ENCODE data around the gene C18orf63. TPM values are rescaled to one million over a fixed set of nuclear protein-coding genes. Genes with fewer than 3 reads are reported as not detected.
A peak's percentile ranks its signal among the peaks of the same experiment; 100 is the strongest.

C18orf63 gene
- total and polyA plus RNA-seq, 4 donors = not detected

GRCh38 chr18:74346206-74346605 lies 30.6 kb downstream of the C18orf63 start (continued):
- TF ChIP-seq, protein P1, sequence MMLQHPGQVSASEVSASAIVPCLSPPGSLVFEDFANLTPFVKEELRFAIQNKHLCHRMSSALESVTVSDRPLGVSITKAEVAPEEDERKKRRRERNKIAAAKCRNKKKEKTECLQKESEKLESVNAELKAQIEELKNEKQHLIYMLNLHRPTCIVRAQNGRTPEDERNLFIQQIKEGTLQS (IDR thresholded peaks at IDR 0.05) = no peak

DNA sequence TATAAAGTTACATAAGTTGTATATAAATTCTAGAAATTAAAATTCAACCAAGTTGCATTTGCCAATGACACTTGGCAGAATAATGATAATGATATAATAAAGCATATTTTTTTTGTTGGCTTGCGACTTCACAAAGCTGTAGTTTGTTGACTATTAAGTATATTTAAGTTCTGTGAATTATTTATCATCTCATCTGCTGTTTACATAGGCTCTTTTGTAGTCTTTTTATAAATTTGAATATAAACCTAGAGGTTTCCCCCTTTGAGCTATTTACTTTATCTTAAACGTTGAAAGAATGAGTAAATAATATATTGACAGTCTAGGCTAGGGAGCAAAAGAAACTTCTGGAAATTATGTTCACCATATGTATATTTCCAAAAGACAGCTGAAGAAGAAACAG lies 32.9 kb downstream of the C18orf63 start:
- Histone ChIP-seq H3K9ac (ENCODE audit: low read depth in 1 of 2, low read length in 2 of 2) (no peak overlapping the region), H3K36me3 (ENCODE audit: control insufficient read depth in 4 of 4, insufficient read depth in 3 of 4, low read depth in 1 of 4, low read length in 3 of 4) (no peaks in the 10 kb centered on the region), H3K4me3 (ENCODE audit: low read depth in 1 of 3, low read length in 3 of 3) (no peak overlapping the region), H3K9me3 (ENCODE audit: control insufficient read depth in 4 of 4, low read length in 3 of 4) (no peaks in the 10 kb centered on the region), H3K27ac (ENCODE audit: low read depth in 1 of 2, low read length in 2 of 2) (no peak overlapping the region), H3K27me3 (ENCODE audit: control insufficient read depth in 4 of 4, insufficient read depth in 4 of 4, low read length in 3 of 4) (no peaks in the 10 kb centered on the region), H3K4me1 (ENCODE audit: control insufficient read depth in 4 of 4, insufficient read depth in 4 of 4, low read length in 3 of 4) (peaks cover 0 to 4% (median 3%) of the 10 kb centered on the region in 4 donors)
- no peak for DNase-seq (ENCODE audit: low spot score)
- TF ChIP-seq HNF4G (IDR thresholded peaks at IDR 0.05) (no peak), EGR1 (IDR thresholded peaks at IDR 0.05; ENCODE audit: low read depth in 2 of 2) (no peak)
- TF ChIP-seq, protein P1 (IDR thresholded peaks at IDR 0.05) = no peak
- WGBS = 62% methylated on average over 2 of the region's 2 CpGs

DNA sequence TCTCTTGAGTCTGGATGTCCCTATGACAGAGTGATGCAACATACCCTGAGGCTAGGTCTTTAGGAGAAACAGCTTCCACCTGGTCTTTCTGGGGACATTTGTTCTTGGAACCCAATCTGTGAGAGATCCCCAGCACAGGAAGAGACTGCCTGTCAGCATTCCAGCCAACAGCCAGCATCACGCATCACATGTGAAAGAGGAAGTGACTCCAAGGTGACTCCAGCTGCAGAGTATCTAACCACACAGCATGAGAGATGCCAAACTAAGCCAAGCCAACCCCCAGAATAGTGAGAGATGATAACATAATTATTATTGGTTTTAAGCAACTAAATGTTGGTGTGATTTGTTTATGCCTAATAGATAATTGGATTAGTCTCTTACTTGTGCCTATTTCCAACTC lies 35.7 kb downstream of the C18orf63 start:
- H3K9me3 ChIP-seq (ENCODE audit: control insufficient read depth in 4 of 4, low read length in 3 of 4) = no peaks in the 10 kb centered on the region
- 68% methylated on average over 1 of the region's 1 CpG for WGBS
- H3K27ac ChIP-seq (ENCODE audit: low read depth in 1 of 2, low read length in 2 of 2) = no peak overlapping the region
- H3K27me3 ChIP-seq (ENCODE audit: control insufficient read depth in 4 of 4, insufficient read depth in 4 of 4, low read length in 3 of 4) = no peaks in the 10 kb centered on the region
- TF ChIP-seq NR2F2 (IDR thresholded peaks at IDR 0.05) (no peak), RAD21 (IDR thresholded peaks at IDR 0.05) (no peak), SP1 (IDR thresholded peaks at IDR 0.05) (no peak), RXRA (IDR thresholded peaks at IDR 0.05) (no peak), HNF4A (conservative IDR thresholded peaks at IDR 0.05) (no peak), TAF1 (conservative IDR thresholded peaks at IDR 0.05) (no peak)
- TF ChIP-seq, protein P2, sequence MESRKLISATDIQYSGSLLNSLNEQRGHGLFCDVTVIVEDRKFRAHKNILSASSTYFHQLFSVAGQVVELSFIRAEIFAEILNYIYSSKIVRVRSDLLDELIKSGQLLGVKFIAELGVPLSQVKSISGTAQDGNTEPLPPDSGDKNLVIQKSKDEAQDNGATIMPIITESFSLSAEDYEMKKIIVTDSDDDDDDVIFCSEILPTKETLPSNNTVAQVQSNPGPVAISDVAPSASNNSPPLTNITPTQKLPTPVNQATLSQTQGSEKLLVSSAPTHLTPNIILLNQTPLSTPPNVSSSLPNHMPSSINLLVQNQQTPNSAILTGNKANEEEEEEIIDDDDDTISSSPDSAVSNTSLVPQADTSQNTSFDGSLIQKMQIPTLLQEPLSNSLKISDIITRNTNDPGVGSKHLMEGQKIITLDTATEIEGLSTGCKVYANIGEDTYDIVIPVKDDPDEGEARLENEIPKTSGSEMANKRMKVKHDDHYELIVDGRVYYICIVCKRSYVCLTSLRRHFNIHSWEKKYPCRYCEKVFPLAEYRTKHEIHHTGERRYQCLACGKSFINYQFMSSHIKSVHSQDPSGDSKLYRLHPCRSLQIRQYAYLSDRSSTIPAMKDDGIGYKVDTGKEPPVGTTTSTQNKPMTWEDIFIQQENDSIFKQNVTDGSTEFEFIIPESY (IDR thresholded peaks at IDR 0.05) = no peak
- TF ChIP-seq, protein P3, sequence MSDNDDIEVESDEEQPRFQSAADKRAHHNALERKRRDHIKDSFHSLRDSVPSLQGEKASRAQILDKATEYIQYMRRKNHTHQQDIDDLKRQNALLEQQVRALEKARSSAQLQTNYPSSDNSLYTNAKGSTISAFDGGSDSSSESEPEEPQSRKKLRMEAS (IDR thresholded peaks at IDR 0.05) = no peak
- no peak overlapping the region for H3K4me3 ChIP-seq (ENCODE audit: low read depth in 1 of 3, low read length in 3 of 3)
- peaks cover 0 to 19% (median 8%) of the 10 kb centered on the region in 4 donors for H3K4me1 ChIP-seq (ENCODE audit: control insufficient read depth in 4 of 4, insufficient read depth in 4 of 4, low read length in 3 of 4)
- H3K36me3 ChIP-seq (ENCODE audit: control insufficient read depth in 4 of 4, insufficient read depth in 3 of 4, low read depth in 1 of 4, low read length in 3 of 4) = no peaks in the 10 kb centered on the region
- H3K9ac ChIP-seq (ENCODE audit: low read depth in 1 of 2, low read length in 2 of 2) = no peak overlapping the region
- no peak for DNase-seq (ENCODE audit: low spot score)

DNA sequence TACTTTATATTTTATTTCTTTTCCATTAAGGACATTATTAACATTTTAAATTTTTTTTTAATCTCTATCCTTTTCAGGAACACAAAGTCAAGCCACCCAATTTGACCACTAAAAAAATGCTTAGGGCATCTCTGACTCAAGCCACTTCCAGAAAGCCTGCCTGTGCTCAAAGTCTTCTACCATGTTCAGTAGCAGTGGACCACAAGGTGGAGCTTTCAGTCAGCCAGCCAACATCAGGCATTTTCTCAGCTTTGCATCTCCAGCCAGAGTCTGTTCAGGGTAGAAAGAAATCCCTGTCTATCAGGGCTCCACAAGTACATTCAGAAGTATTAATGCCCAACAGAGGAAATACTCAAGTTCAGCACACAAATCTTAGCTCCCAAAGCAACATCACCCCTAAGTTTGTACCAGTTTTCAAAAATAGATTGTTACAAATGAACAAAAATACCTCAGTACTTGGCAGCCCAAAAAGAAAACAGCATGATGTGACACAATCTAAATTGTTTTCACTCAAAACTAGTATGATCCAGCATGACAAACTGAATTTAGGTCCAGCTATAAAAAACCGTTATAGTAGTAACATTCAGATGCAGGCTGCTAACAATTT lies 37.6 kb downstream of the C18orf63 start:
- Histone ChIP-seq H3K9me3 (ENCODE audit: control insufficient read depth in 4 of 4, low read length in 3 of 4) (no peaks in the 10 kb centered on the region), H3K9ac (ENCODE audit: low read depth in 1 of 2, low read length in 2 of 2) (peak overlapping the region in 1 of 2 donors; percentile 20), H3K27ac (ENCODE audit: low read depth in 1 of 2, low read length in 2 of 2) (no peak overlapping the region), H3K4me3 (ENCODE audit: low read depth in 1 of 3, low read length in 3 of 3) (no peak overlapping the region), H3K27me3 (ENCODE audit: control insufficient read depth in 4 of 4, insufficient read depth in 4 of 4, low read length in 3 of 4) (no peaks in the 10 kb centered on the region), H3K36me3 (ENCODE audit: control insufficient read depth in 4 of 4, insufficient read depth in 3 of 4, low read depth in 1 of 4, low read length in 3 of 4) (no peaks in the 10 kb centered on the region), H3K4me1 (ENCODE audit: control insufficient read depth in 4 of 4, insufficient read depth in 4 of 4, low read length in 3 of 4) (peaks cover 2 to 23% (median 16%) of the 10 kb centered on the region in 4 donors)
- no peak for DNase-seq (ENCODE audit: low spot score)
- 71% methylated on average over 1 of the region's 1 CpG for WGBS
- TF ChIP-seq CTCF (IDR thresholded peaks at IDR 0.05; ENCODE audit: low read depth, low read length, missing input control) (peak; percentile 86), RXRA (IDR thresholded peaks at IDR 0.05) (peak in 1 of 2 donors; percentile 17), HNF4A (conservative IDR thresholded peaks at IDR 0.05) (peak in 1 of 2 donors; percentile 6), EGR1 (IDR thresholded peaks at IDR 0.05; ENCODE audit: low read depth in 2 of 2) (no peak), JUND (IDR thresholded peaks at IDR 0.05) (no peak), REST (IDR thresholded peaks at IDR 0.05) (no peak), FOXA2 (IDR thresholded peaks at IDR 0.05) (peak; percentile 7), FOXA1 (IDR thresholded peaks at IDR 0.05) (peak; percentile 31), RAD21 (IDR thresholded peaks at IDR 0.05) (peak; percentile 98 to 99)

All from liver (tissue), 9 donors.